Right atrium auricular region (tissue), 2 donors: ENCODE results near the gene L3MBTL4. TPM values are rescaled to one million over a fixed set of nuclear protein-coding genes. Genes with fewer than 3 reads are reported as not detected.

Source experiments
- DNase-seq: peaks from one replicate; pipeline ENCODE4 v3.0.0-alpha.2; 2019; ENCODE audit warnings: low spot score
- H3K27ac ChIP-seq, 2 donors: fragments of 200-600 bp; sonication (generic); 1 replicate in 1 of 2; 2 replicates in 1 of 2; pipeline ENCODE4 v1.5.1; 2016 to 2019
- H3K27me3 ChIP-seq, 2 donors: fragments of 200-600 bp; sonication (generic); one replicate each; pipeline versions ENCODE4 v1.5.1 to v1.6.0; 2017 to 2019
- H3K36me3 ChIP-seq: fragments of 200-600 bp; sonication (generic); one replicate; pipeline ENCODE4 v1.5.1; 2016
- H3K4me1 ChIP-seq, 2 donors: fragments of 200-600 bp; sonication (generic); one replicate each; pipeline versions ENCODE4 v1.5.1 to v1.6.0; 2017 to 2019
- H3K4me3 ChIP-seq, 2 donors: fragments of 200-600 bp; sonication (generic); 1 replicate in 1 of 2; 2 replicates in 1 of 2; pipeline ENCODE4 v1.5.1; 2017 to 2019; ENCODE audit warnings: mild to moderate bottlenecking in 1 of 2, moderate library complexity in 1 of 2
- H3K9me3 ChIP-seq, 2 donors: fragments of 200-600 bp; sonication (generic); one replicate each; pipeline ENCODE4 v1.5.1; 2019
- CTCF ChIP-seq, 2 donors: fragments of 200-600 bp; sonication (generic); IDR thresholded peaks; one replicate each; pipeline ENCODE4 v1.5.1; 2019; ENCODE audit warnings: antibody characterized with exemption in 2 of 2
- total RNA-seq, 2 donors: library from RNA; depleted of rRNA; stranded (reverse); fragments of >200 nt; gene quantifications; one replicate each; pipeline ENCODE4 v1.1.0, GENCODE V29; 2016

The L3MBTL4 gene
- total RNA-seq, 2 donors from 2014 or later: 6.6 to 10.5 TPM

GRCh38 chr18:6120820-6121279 is 293.9 kb downstream of the L3MBTL4 start:
- H3K27me3 ChIP-seq: no peaks in the 10 kb centered on the region
- peak overlapping the region; percentile 49 to 58 for H3K27ac ChIP-seq
- DNase-seq: no peak
- H3K4me3 ChIP-seq: no peak overlapping the region
- peaks cover 0 to 3% of the 10 kb centered on the region in 2 donors for H3K9me3 ChIP-seq
- H3K4me1 ChIP-seq: peaks cover 0 to 14% of the 10 kb centered on the region in 2 donors
- H3K36me3 ChIP-seq: no peaks in the 10 kb centered on the region
- TF ChIP-seq CTCF (IDR thresholded peaks at IDR 0.05): no peak

- no peak for DNase-seq
- Histone ChIP-seq H3K36me3 (no peaks in the 10 kb centered on the region), H3K4me3 (no peak overlapping the region), H3K9me3 (no peaks in the 10 kb centered on the region), H3K27ac (peak overlapping the region; percentile 49 to 58), H3K27me3 (no peaks in the 10 kb centered on the region), H3K4me1 (peaks cover 0 to 14% of the 10 kb centered on the region in 2 donors)
- no peak for TF ChIP-seq CTCF (IDR thresholded peaks at IDR 0.05)
Observed at GRCh38 chr18:6119761-6120160, 294.9 kb downstream of the L3MBTL4 start.

GRCh38 chr18:6118080-6118479 is 296.6 kb downstream of the L3MBTL4 start:
- no peak for TF ChIP-seq CTCF (IDR thresholded peaks at IDR 0.05)
- DNase-seq: no peak
- H3K36me3 ChIP-seq: no peaks in the 10 kb centered on the region

GRCh38 chr18:6115710-6116109 is 299.0 kb downstream of the L3MBTL4 start:
- Histone ChIP-seq H3K27me3 (no peaks in the 10 kb centered on the region), H3K36me3 (no peaks in the 10 kb centered on the region), H3K9me3 (no peaks in the 10 kb centered on the region), H3K4me1 (peaks cover 0 to 7% of the 10 kb centered on the region in 2 donors), H3K4me3 (no peak overlapping the region), H3K27ac (no peak overlapping the region)
- no peak for TF ChIP-seq CTCF (IDR thresholded peaks at IDR 0.05)
- no peak for DNase-seq

More at GRCh38 chr18:6118080-6118479, 296.6 kb downstream of the L3MBTL4 start:
- Histone ChIP-seq H3K27me3 (no peaks in the 10 kb centered on the region), H3K4me1 (peaks cover 0 to 14% of the 10 kb centered on the region in 2 donors), H3K4me3 (no peak overlapping the region), H3K27ac (no peak overlapping the region), H3K9me3 (no peaks in the 10 kb centered on the region)

- Histone ChIP-seq H3K36me3 (no peaks in the 10 kb centered on the region), H3K9me3 (no peaks in the 10 kb centered on the region), H3K27me3 (no peaks in the 10 kb centered on the region), H3K4me3 (no peak overlapping the region), H3K27ac (no peak overlapping the region), H3K4me1 (no peaks in the 10 kb centered on the region)
- no peak for TF ChIP-seq CTCF (IDR thresholded peaks at IDR 0.05)
- DNase-seq: no peak
Observed at GRCh38 chr18:6113650-6114049, 301.1 kb downstream of the L3MBTL4 start.

GRCh38 chr18:6111726-6112125 is 303.0 kb downstream of the L3MBTL4 start:
- Histone ChIP-seq H3K9me3 (no peaks in the 10 kb centered on the region), H3K4me1 (no peaks in the 10 kb centered on the region), H3K27ac (no peak overlapping the region), H3K27me3 (no peaks in the 10 kb centered on the region), H3K4me3 (no peak overlapping the region), H3K36me3 (no peaks in the 10 kb centered on the region)
- TF ChIP-seq CTCF (IDR thresholded peaks at IDR 0.05): no peak
- DNase-seq: no peak
